Gastroesophageal sphincter (tissue), 4 donors: Measurements from ENCODE around the gene ZNF575. TPM values are rescaled to one million over a fixed set of nuclear protein-coding genes. Genes with fewer than 3 reads are reported as not detected.
A peak's percentile ranks its signal among the peaks of the same experiment; 100 is the strongest.

Source experiments
- ATAC-seq: fragments of 150-250 bp; one replicate; pipeline ENCODE4 v1.9.1; 2016; ENCODE audit warnings: mild to moderate bottlenecking, moderate library complexity
- H3K27ac ChIP-seq, 4 donors: fragments of 200-600 bp; sonication (generic) in 3 of 4; 1 replicate in 3 of 4; 2 replicates in 1 of 4; pipeline ENCODE4 v1.5.1; 2016 to 2019
- H3K27me3 ChIP-seq: fragments of 200-600 bp; sonication (generic); one replicate; pipeline ENCODE4 v1.5.1; 2019
- H3K36me3 ChIP-seq, 2 donors: fragments of 200-600 bp; sonication (generic); one replicate each; pipeline ENCODE4 v1.5.1; 2019; ENCODE audit warnings: control low read depth in 1 of 2
- H3K4me1 ChIP-seq, 3 donors: fragments of 200-600 bp; sonication (generic); 1 replicate in 2 of 3; 2 replicates in 1 of 3; pipeline ENCODE4 v1.5.1; 2016 to 2019; ENCODE audit warnings: control low read depth in 2 of 3
- H3K4me3 ChIP-seq, 2 donors: fragments of 200-600 bp; sonication (generic); one replicate each; pipeline ENCODE4 v1.5.1; 2019; ENCODE audit warnings: mild to moderate bottlenecking in 1 of 2, moderate library complexity in 1 of 2
- H3K9me3 ChIP-seq, 3 donors: fragments of 200-600 bp; sonication (generic); one replicate each; pipeline ENCODE4 v1.5.1; 2017 to 2019; ENCODE audit warnings: control low read depth in 2 of 3
- CTCF ChIP-seq, 4 experiments: fragments of 200-600 bp in 2 of 4; fragments of 450-650 bp in 2 of 4; sonication (generic) in 1 of 4; IDR thresholded peaks; one replicate each; pipeline ENCODE4 v1.5.1; 2017 to 2019; ENCODE audit warnings: antibody characterized with exemption in 4 of 4, mild to moderate bottlenecking in 2 of 4, moderate library complexity in 2 of 4
- EP300 ChIP-seq: sonication (generic); formaldehyde crosslinking; IDR thresholded peaks from one replicate; pipeline ENCODE4 v1.6.1; 2017; ENCODE audit warnings: antibody characterized with exemption, mild to moderate bottlenecking
- POLR2A ChIP-seq, 2 donors: fragments of 450-650 bp; IDR thresholded peaks; one replicate each; pipeline ENCODE4 v1.6.1; 2017; ENCODE audit warnings: antibody characterized with exemption in 2 of 2, mild to moderate bottlenecking in 2 of 2, moderate library complexity in 1 of 2
- POLR2AphosphoS5 ChIP-seq: sonication (generic); formaldehyde crosslinking; IDR thresholded peaks from one replicate; pipeline ENCODE4 v1.6.1; 2017; ENCODE audit warnings: antibody characterized with exemption
- WGBS, 2 donors: methylation state at CpG; one replicate each; pipeline ENCODE4 v1.1.5; 2018; ENCODE audit warnings: low coverage in 1 of 2; 5-methylcytosine and 5-hydroxymethylcytosine counted together
- total RNA-seq, 4 donors: library from RNA; depleted of rRNA; stranded (reverse); fragments of >200 nt; gene quantifications; one replicate each; pipeline ENCODE4 v1.1.0, GENCODE V29; 2016

ZNF575 gene
- total RNA-seq = 1 to 10 TPM in 1 of 4 donors, under 1 TPM in 1, not detected in 2; 0.66 to 3.3 TPM

- TF ChIP-seq POLR2AphosphoS5 (peak; percentile 71), CTCF (IDR thresholded peaks at IDR 0.05) (peak in 2 of 4 experiments; percentile 2 to 22), EP300 (no peak), POLR2A (IDR thresholded peaks at IDR 0.05) (peak in 1 of 2 donors; percentile 32)
- Histone ChIP-seq H3K27me3 (no peaks in the 10 kb centered on the region), H3K4me1 (peaks cover 0 to 39% (median 11%) of the 10 kb centered on the region in 3 donors), H3K36me3 (peaks cover 0 to 12% of the 10 kb centered on the region in 2 donors), H3K9me3 (no peaks in the 10 kb centered on the region), H3K27ac (peak within 1 kb of the TSS; percentile 65 to 96 (median 90)), H3K4me3 (peak within 1 kb of the TSS; percentile 36 to 70)
- 0% methylated on average over 2 to 15 of the region's 47 CpGs for WGBS, 2 donors
- peak; percentile 62 for ATAC-seq
Observed at GRCh38 chr19:43532962-43533545, at the start of gene ZNF575. TSS of gene ZNF575 (plus strand) at chr19:43533188. CDS start at chr19:43534423, 1,235 bp downstream.

- no peak for TF ChIP-seq EP300
- WGBS, 2 donors = 89 to 97% methylated on average over 6 of the region's 6 CpGs
Observed at GRCh38 chr19:43483281-43483680, 49.7 kb upstream of the ZNF575 start.

GRCh38 chr19:43485951-43486350, 47.0 kb upstream of the ZNF575 start:
- no peaks in the 10 kb centered on the region for H3K4me1 ChIP-seq
- no peak for ATAC-seq
- no peak for TF ChIP-seq CTCF (IDR thresholded peaks at IDR 0.05)
- TF ChIP-seq POLR2A (IDR thresholded peaks at IDR 0.05) = no peak
- TF ChIP-seq POLR2AphosphoS5 = no peak
- no peak for TF ChIP-seq EP300
- no peak overlapping the region for H3K27ac ChIP-seq
- no peaks in the 10 kb centered on the region for H3K9me3 ChIP-seq
- H3K27me3 ChIP-seq = no peaks in the 10 kb centered on the region
- H3K36me3 ChIP-seq = peaks cover 0 to 10% of the 10 kb centered on the region in 2 donors
- WGBS, 2 donors = 77% methylated on average over 6 of the region's 6 CpGs; no CpG with 5 or more reads in 1 of the 2 donors
- no peak overlapping the region for H3K4me3 ChIP-seq

More at GRCh38 chr19:43483281-43483680, 49.7 kb upstream of the ZNF575 start:
- Histone ChIP-seq H3K9me3 (no peaks in the 10 kb centered on the region), H3K4me3 (no peak overlapping the region), H3K36me3 (peaks cover 0 to 7% of the 10 kb centered on the region in 2 donors), H3K4me1 (no peaks in the 10 kb centered on the region), H3K27ac (no peak overlapping the region), H3K27me3 (no peaks in the 10 kb centered on the region)
- no peak for ATAC-seq

- Histone ChIP-seq H3K4me3 (no peak overlapping the region), H3K27ac (no peak overlapping the region), H3K4me1 (no peaks in the 10 kb centered on the region), H3K27me3 (no peaks in the 10 kb centered on the region), H3K36me3 (peaks cover 0 to 12% of the 10 kb centered on the region in 2 donors), H3K9me3 (no peaks in the 10 kb centered on the region)
- 100% methylated on average over 1 of the region's 7 CpGs; no CpG with 5 or more reads in 1 of the 2 donors for WGBS, 2 donors
- TF ChIP-seq EP300 (no peak), CTCF (IDR thresholded peaks at IDR 0.05) (no peak), POLR2AphosphoS5 (no peak), POLR2A (IDR thresholded peaks at IDR 0.05) (no peak)
- ATAC-seq = no peak
Observed at GRCh38 chr19:43486412-43486811, 46.6 kb upstream of the ZNF575 start.

DNA sequence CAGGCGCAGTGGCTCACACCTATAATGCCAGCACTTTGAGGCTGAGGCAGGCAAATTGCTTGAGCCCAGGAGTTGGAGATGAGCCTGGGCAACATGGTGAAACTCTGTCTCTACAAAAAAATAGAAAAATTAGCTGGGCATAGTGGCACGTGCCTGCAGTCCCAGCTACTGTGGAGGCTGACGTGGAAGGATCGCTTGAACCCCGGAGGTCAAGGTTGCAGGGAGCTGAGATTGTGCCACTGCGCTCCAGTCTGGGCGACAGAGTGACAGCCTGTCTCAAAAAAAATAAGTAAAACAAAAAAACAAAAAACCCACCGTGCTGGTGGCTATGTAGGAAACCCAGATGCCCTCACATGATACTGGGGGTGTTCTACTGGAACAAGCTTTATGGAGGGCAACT, 44.8 kb upstream of the ZNF575 start:
- WGBS, 2 donors = 88 to 89% methylated on average over 3 to 8 of the region's 8 CpGs
- no peak overlapping the region for H3K4me3 ChIP-seq
- no peak for TF ChIP-seq POLR2AphosphoS5
- TF ChIP-seq CTCF (IDR thresholded peaks at IDR 0.05) = no peak
- TF ChIP-seq EP300 = no peak
- TF ChIP-seq POLR2A (IDR thresholded peaks at IDR 0.05) = no peak
- H3K4me1 ChIP-seq = no peaks in the 10 kb centered on the region
- no peak overlapping the region for H3K27ac ChIP-seq
- H3K9me3 ChIP-seq = no peaks in the 10 kb centered on the region
- no peak for ATAC-seq
- H3K27me3 ChIP-seq = no peaks in the 10 kb centered on the region
- H3K36me3 ChIP-seq = peaks cover 0 to 18% of the 10 kb centered on the region in 2 donors
